ENCODE measurements around the gene FAM193A.

DNA sequence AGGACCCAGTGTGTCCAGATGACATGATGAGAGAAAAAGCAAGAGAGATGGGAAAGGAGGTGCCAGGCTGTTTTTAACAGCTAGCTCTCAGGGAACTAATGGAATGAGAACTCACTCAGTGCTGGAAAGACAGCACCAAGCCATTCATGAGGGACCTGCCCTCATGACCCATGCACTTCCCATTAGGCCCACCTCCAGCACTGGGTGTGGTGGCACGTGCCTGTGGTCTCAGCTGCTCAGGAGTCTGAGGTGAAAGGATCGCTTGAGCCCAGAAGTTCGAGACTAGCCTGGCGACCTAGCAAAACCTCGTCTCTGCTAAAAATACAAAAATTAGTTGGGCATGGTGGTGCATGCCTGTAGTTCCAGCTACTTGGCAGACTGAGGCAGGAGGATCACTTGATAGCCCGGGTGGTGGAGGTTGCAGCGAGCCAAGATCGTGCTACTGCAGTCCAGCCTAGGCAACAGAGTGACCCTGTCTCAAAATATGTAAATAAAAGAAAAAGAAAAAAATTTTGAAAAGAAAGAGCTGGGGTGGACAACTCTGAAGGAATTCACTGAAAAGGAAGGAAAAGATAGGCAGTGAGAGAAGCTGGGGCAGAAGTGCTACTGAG is 50.9 kb downstream of the FAM193A start:
- TF ChIP-seq, protein P1, sequence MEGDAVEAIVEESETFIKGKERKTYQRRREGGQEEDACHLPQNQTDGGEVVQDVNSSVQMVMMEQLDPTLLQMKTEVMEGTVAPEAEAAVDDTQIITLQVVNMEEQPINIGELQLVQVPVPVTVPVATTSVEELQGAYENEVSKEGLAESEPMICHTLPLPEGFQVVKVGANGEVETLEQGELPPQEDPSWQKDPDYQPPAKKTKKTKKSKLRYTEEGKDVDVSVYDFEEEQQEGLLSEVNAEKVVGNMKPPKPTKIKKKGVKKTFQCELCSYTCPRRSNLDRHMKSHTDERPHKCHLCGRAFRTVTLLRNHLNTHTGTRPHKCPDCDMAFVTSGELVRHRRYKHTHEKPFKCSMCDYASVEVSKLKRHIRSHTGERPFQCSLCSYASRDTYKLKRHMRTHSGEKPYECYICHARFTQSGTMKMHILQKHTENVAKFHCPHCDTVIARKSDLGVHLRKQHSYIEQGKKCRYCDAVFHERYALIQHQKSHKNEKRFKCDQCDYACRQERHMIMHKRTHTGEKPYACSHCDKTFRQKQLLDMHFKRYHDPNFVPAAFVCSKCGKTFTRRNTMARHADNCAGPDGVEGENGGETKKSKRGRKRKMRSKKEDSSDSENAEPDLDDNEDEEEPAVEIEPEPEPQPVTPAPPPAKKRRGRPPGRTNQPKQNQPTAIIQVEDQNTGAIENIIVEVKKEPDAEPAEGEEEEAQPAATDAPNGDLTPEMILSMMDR (conservative IDR thresholded peaks at IDR 0.05; ENCODE audit: low read depth, low read length), result no peak
- TF ChIP-seq EZH2phosphoT487 (IDR thresholded peaks at IDR 0.05; ENCODE audit: borderline replicate concordance, low read length), result no peak
